ENCODE measurements around the gene EDAR.

Gene EDAR

DNA sequence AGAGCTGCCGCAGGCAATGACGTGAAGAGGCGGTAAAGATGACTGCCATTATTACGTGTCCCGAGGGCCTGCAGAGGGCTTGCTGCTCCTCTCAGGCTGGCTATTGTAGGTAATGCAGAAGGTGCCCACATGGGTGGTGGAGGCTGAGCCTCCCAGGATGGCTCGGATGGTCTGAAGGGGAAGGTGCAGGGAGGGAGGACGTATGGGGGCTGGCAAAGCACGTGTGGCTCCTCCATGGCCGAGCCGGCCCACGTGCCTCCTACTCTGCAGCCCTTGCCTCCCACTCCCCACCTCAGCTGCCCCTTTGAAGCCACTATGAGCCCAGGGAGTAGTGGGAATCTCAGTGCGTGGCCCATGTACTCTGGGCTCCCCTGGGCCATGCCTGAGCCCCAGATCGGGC is 48.9 kb downstream of the EDAR start:
- no peak for DNase-seq (ENCODE audit: low spot score)

DNA sequence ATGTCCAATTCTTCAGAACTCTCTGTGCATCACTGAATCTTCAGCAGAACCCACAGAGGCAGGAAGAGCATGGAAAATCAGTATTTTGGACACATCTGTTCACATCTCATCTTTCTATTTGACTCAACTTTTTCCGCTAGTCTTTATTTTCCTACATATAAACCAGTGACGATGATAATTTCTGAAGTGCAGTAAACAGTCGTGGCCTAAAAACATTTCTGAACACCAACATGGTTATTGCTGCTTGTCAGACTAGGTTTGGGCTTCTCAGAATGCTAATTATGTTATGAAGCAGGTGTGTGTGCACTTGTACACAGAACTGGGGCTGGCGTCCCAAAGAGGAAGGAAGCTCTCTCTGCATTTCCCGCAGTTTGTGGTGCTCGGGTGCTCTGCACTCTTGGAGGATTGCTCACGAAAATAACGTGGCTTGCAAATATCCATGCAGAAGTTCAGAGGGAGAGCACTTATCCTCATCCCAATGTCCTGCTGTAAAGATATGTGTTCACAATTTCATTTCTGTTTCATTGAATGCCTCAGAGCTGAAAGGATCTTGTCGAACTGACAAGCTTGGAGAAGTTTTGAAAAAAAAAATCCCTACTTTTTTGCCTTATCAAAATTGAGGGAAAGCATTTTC is 50.8 kb downstream of the EDAR start:
- no peak for DNase-seq (ENCODE audit: low spot score)

DNA sequence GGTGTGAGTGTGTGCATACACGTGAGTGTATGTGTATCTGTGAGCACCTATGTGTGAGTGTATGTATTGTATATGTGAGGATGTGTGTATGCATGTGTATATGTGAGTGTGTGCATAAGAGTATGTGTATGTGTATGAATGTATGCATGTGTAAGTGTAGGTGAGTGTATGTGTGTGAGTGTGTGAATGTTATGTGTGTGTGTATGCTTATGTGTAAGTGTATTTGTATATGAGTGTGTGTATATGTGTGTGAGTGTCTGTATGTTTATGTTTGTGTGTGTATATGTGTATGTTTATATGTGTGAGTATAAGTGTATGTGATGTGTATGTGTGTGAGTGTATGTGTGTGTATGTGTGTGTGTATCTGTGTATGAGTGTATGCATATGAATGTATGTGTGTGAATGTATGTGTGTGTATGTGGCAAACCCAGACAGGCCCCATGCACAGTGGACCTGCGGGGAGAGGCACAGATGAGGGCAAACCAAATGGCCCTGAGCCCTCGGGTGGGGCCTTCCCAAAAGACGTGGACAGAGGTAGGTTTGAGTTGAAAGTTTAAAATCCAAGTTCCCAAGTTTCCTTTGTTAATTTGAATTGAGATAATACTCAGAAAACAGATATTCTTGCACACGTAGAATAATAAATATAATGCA is 51.5 kb downstream of the EDAR start:
- no peak for DNase-seq (ENCODE audit: low spot score)

DNA sequence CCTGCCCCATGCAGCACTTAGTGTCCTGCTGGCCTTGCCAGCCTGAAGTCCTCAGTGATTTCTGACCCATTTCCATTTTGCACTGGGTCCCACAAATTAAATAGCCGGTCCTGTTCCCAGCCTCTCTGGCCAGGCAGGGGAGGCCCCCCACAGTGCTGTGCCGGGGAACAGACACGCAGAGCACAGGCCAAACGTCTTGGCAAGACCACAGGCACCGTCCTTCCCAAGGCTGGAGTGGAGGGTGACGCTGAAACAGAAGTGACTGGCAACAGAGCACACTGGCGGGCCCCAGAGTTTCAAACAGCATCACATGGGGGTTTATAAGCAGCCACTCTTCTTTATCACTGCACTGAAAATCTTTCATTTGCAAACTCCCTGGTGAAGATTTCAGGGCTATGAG is 52.2 kb downstream of the EDAR start:
- DNase-seq (ENCODE audit: low spot score): no peak

DNA sequence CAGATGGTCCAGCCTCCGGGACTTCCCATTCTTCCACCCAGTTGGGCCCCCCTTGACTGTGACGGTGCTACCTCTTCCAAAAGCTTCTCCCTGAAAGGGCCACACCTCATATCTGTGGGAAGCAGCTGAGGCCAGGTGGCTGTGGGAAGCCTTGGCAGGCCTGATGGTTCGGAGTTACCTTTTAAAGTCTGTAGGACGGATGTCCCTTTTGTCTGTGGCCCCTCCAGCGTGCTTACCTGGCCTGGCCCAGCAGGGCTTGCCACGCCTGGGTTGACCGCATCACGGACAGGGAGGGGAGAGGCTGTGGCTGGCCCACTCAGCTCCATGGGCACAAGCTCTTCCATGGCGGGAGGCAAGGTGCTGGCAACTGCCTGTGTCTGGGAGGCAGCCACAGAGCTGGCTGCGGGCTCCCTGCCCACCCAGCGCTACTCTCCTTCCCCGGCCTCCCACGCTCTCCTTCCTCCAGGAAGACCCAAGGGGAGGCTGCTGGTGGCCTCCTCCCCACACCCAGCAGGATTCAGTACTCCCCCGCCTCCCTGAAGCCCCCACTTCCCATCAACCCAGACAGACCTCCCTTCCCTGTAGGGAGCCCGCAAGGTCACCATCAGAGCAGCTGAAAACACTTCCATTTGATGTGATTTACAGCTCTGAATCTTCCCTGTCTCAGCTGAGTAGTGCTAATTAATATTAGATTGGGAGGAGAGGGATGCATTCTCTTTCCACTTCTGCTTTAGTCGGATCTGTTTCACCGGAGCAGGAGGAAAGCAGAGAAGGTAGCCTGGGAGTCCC is 52.8 kb downstream of the EDAR start:
- peak; percentile 84 for DNase-seq (ENCODE audit: low spot score)

DNA sequence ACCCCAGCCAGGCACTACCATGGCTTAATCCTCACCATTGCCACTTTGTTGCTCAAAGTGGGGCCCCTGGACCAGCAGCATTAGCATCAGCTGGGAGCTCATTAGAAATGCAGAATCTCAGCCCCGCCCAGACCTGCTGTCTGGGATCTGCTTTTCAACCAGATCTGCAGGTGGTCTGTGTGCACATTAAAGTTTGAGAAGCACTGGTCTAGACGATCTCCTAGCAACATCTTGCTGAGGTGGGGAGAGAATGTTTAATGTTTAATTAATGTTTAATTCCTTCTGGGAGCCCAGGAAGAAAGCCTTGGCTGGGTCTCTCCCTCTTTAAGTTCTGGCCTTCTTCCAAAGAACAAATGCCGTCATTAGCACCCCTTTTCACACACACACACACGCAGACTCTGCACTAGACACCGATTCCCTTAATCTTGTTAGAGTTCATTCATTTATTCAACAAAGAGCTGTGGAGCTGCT is 53.7 kb downstream of the EDAR start:
- no peak for DNase-seq (ENCODE audit: low spot score)

DNA sequence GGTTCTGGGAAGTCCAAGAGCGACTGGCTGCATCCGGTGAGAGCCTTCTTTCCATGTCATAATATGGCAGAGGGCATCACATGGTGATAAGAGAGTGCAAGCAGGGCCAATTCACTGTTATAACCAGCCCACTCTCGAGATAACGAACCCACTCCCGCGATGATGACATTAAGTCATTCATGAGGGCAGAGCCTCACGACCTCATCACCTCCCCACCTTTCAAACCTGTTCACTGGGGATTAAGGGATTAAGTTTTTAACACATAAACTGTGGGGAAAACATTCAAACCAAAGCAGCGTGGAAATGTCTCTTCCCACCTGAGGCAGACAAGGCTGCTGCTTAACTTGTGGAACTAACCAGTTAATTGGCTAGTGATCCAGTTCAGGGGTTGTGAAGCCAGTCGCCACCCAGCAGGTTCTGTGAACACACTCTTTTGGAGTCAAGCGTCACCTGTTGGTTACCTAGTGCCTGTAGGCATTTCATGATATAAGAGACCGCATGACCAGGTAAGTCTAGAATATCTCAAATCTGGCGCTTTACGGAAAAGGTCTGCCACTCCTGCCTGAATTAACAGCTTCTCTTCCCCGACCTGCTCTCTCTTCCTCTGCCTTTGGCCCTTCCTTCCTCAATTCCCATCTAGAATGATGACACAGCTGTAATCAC is 54.3 kb downstream of the EDAR start:
- no peak for DNase-seq (ENCODE audit: low spot score)

DNA sequence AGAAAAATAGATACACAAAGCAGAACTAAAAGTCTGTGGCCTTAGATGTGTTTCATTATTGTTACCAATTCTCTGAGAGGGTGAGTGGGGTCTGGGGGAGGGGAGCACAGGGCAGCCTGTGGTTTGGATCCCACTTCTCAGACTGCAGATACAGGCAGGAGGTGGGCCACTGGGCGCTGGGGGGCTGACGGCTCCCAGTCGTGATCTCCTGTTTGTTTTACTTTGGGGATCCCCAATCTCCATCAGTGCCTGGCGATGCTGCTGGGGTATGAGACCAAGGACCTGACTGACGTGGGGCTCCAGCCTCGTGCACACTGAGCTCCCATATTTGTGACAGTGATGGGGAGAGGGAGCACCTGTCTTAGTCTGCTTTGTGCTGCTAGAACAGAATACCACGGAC is 54.9 kb downstream of the EDAR start:
- DNase-seq (ENCODE audit: low spot score): no peak

DNA sequence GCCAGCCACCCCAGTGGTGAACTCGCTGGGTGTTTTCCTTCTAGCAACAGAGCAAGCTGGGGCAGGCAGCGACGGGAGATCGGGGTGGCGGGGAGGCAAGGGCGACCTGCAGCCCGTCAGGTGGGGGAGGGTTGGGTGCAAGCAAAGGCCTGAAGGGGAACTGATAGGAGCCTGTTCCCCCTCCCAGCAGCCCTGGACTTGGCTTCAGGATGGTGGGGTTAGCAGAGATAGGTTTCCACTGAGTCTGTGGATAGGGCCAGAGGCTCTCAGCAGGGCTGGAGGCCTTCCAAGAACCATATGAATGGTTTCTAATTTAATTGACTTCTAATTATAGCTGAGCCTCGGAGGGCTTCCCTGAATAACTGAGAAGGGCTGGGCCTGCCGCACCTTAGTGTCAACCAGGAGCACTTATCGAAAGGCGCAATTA is 55.3 kb downstream of the EDAR start:
- DNase-seq (ENCODE audit: low spot score): peak; percentile 21

DNA sequence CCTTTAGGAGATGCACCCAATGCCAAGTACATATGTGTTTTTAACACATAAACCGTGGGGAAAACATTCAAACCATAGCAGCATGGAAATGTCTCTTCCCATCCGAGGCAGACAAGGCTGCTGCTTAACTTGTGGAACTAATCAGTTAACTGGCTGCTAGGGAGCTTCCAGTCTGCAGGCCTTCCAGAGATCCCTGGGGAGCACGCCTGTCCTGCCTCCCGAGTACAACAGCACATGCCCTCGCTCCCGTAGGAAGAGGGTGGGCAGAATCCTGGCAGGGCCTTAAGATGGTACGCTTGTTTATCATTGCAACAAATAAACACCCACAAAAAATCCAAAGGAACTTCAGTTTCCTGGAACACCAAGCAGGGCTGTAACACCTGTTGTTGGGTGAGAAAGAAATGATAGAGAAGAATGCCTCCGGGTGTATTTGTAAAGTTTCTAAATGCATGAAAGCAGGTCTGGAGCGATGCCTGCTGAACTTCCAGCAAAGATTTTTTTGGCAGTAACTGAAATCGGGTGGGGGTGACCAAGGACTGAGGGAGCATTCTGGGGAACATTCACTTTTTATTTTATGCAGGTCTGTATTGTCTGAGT is 56.2 kb downstream of the EDAR start:
- DNase-seq (ENCODE audit: low spot score): no peak

DNA sequence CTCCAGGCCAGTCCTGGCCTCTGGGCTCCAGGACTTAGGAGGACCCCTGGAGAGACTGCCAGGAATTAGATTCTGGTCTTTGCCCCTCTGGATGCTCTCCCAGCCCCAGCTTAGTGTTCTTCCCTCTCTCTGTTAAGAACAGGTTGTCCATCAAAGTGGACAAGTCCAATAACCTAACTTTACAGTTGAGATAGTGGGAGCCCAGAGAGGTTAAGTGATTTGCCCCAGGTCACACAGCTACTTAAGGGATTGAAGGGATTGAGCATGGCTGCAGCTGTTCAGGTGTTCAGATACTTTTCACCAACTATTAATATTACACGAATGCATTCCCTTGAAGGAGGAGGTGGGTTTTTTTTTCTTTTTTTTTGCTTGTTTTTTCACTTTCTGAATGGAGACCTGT is 57.6 kb downstream of the EDAR start:
- no peak for DNase-seq (ENCODE audit: low spot score)

DNA sequence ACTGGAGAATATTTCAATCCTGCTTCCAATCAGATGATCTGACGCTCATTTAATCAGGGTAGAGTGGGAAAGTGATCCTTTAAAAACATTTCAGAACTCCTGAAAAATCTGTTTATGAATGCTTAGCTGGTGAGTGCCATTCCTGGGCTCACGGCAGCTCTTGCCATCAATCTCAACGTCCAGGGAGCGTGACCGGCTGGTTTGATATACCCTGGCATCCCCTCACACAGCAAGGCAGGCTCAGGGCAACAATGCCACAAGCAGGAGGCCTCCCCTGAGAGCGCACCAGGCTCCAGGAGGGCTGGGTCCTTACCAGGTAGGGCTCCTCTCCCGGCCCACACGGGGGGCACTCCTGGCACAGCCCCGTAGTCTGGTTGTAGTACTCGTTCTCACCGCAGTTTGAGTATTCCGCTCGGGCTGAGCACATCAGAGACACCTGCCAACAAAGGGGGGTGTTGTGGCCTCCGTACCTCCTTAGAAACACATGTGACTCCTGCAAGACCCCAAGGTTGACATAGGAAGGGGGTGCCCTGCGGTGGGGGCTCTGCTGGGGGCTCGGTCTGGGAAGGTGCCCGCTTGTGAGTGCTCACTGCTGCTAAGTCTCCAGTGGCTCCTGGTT is 59.1 kb downstream of the EDAR start:
- no peak for DNase-seq (ENCODE audit: low spot score)

DNA sequence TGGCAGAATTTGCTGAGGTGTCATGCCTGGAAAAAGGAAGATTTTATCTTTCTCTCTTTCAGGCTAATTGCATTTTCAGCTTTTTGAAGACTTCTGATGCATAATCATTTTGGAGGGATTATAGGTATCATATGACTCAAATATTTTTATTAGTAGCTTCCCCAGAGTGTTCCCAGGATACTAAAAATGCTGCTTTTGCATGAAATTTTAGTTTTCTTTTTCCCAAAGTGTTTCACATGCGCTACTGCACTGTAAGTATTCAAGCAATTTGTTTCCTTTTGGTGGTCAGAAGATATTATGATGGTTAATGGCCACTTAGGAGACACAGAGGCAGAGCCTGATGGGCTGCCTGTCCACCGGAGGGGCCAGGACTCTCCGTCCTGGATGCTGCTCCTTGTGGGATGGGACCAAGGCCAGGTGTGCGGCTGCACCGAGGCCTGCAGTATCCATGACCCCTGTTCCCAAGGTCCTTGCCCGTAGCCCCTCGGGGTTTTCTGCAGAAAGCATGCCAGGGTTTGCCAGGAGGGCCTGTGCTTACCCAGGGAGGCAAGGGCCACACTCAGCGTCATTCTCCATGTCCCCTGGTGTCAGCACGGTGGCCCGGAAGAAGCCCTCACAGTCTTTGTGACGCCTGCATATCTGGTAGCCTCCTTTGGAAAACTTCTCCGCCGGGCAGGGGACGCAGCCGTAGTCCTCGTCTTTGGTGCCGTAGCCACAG is 60.2 kb downstream of the EDAR start:
- DNase-seq (ENCODE audit: low spot score): no peak

DNA sequence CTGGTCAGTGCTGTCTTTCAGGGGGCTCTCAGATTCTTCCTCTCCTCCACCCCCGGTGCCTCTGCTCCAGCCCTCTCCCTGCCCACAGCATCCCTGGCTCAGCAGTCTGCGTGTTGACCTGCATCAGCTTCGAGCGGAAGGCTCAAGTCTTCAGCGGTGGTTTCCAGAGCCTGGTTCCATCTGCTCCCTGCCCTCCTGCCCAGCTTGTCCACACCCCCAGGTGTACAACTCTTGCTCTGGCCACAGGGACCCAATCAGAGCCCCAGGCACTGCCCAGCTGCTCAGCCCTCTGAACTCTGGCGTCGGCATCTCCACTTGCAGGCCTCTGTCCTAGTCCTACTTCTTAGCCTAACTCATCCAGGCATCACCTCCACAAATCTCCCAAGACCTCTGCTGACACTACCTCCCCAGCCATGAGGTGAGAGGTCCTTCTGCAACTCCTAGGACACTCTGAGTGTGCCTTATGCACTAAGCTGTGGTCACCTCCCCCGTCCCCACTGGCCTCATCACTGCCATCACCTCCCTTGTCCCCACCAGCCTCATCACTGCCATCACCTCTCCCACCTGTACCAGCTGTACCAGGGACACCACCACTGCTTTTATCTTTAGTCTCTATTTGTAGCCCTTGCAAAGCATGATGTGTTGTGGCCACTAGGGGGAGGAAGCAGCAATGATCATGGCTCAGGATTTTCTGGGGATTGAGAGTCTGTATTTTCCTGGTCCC is 60.9 kb downstream of the EDAR start:
- DNase-seq (ENCODE audit: low spot score): peak; percentile 68

DNA sequence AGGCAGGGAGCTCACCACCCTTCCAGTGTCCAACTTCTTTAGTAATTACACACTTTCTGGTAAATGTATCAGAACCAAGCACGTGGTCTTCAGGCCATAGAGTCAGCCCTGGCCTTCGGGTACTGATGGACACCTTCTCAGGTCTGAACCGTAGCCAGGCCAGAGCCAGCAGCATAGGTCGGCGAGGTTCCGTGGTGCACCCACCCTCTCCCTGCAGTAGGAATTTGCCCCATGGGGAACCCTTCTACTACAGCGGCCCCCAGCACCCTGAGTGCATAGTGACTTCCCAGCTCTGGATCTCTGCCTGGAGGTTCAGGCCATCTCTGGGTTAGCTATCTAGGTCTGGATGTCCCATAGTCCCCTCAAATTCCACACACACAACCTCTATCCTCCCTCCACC is 61.6 kb downstream of the EDAR start:
- DNase-seq (ENCODE audit: low spot score): no peak

DNA sequence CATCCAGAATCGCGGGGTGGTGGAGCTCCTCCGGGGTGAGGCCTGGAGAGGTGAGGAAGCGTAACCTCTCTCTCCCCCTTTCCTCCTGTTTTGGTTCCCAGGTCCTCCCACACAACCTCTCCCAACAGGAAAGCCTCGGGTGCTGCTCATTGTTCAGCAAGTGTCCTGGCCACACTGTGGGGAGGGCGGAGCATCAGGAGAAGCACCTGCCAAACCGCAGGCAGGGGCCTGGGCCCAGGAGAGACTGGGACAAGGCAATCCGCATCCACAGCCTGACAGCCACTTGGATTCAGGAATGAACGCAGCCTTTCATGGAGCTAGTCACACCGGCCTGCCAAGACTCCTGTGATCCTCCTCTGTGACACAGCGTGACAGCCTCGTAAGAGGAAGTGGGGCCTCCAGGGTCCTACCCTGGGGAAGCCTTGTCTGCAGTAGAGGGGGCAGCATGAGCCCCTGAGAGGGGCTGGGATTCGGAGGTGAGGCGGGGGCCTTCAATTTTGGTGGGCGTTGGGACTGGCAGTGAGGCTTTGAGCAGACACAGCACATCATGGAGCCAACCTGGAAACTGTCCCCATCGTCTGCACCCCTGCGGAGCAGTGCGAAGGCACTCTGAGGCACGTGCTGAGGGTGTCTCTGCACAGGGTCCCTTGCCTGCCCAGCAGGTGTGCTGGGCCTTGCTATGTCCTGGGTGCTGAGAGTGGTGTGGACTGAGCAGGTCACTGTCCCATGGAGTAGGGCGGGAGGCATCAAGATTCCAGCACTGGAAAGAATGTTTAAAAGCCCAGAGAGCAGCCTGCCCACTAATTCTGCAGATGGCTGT is 62.2 kb downstream of the EDAR start:
- peak; percentile 31 for DNase-seq (ENCODE audit: low spot score)

DNA sequence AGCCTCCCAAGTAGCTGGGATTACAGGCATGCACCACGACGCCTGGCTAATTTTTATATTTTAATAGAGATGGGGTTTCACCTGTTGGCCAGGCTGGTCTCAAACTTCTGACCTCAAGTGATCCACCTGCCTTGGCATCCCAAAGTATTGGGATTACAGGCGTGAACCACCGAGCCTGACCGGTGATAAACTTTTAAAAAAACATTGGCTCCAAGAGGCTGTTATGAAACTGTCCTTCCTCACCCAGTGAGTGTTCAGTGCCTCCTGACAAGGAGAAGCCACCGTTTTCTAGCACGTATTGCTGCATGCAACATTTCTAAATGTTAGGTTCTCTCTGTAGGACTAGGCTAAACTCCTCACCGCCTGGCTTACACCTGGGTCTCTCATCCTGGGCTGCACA is 63.3 kb downstream of the EDAR start:
- no peak for DNase-seq (ENCODE audit: low spot score)

DNA sequence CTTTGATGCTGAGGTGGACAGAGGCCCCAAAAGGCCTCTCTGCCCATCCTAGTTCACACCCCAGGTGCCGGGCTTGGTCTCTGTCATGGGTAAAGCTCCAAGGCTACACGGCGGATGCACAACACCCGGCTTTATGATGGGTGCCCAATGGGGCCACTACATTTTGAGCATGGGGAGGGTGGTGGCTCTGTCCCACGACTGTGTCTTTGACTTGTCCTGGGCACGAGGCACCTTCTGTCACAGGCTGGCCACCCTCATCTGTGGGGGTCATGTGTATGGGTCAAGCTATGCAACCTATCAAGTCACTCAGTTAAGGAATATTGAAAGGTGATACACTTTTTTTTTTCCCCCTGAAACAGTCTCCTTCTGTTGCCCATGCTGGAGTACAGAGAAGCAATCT is 63.7 kb downstream of the EDAR start:
- DNase-seq (ENCODE audit: low spot score): no peak

DNA sequence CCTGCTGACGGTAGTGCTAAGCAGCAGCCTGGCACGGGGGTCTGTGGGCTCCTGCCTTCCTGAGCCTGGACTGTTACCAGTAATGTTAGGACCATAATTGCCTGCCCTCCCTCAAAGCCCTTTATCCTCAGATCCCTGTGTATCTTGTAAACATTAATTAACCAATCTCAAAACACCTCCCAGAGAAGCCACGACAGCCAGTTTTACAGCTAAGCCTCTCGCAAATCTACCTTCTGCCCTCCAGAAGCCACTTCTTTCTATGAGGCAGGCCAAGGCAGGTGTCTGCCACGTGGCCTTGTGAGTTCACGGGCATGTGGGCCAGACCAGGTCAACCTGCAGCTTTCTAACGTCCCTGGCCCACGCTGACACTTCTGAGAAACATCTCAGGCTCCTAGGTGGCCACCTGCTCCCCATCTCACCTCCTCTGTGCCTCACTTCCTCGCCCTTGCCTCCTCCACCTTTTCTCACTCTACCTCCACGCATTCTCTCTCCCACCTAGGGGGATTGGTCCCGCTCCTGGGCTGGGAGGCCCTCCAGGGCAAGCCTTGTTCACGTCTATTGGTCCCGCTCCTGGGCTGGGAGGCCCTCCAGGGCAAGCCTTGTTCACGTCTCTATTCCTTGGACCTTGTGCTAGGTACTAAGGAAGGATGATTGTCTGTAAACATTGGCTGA is 64.3 kb downstream of the EDAR start:
- DNase-seq (ENCODE audit: low spot score): no peak
